ENCODE measurements around the gene RALA. TPM values are rescaled to one million over a fixed set of nuclear protein-coding genes. Genes with fewer than 3 reads are reported as not detected.

Gene RALA
- total RNA-seq, 6 experiments from 2014 or later = 7.5 to 13.8 (median 12.4) TPM

Other genes starting within 250 kb of the RALA start
- 10 to 100 TPM in 1 of 6 experiments, 1 to 10 TPM in 5; 5.4 to 11.2 (median 7.4) TPM for gene YAE1, start 57.2 kb upstream of the RALA start, total RNA-seq